K562 (cell line): Measurements from ENCODE around the gene ADGRD1.

ENCODE experiments used
- BACH1 ChIP-seq: fragments of 200-800 bp; sonication (Bioruptor generic); IDR thresholded peaks from 2 replicates; pipeline ENCODE4 v1.6.1; 2016; ENCODE audit warnings: missing genetic modification characterization, missing compliant biosample characterization
- BRF2 ChIP-seq: IDR thresholded peaks from 3 replicates; pipeline ENCODE4 v1.6.1; 2011; ENCODE audit warnings: borderline replicate concordance, mild to moderate bottlenecking; ENCODE audit not compliant: insufficient read length, insufficient read depth
- CREB1 ChIP-seq, 2 experiments: sonication (generic) in 1 of 2; formaldehyde crosslinking in 1 of 2; IDR thresholded peaks; 2 replicates each; pipeline versions ENCODE4 v1.6.1 to v1.8.0; 2012 to 2022; ENCODE audit warnings: inconsistent platforms in 1 of 2, mild to moderate bottlenecking in 1 of 2, missing genetic modification reagents in 1 of 2, moderate library complexity in 1 of 2
- CTCF ChIP-seq, 3 experiments: IDR thresholded peaks in 2 of 3; conservative IDR thresholded peaks in 1 of 3; 2 replicates each; pipeline ENCODE4 v1.5.1; 2011 to 2012; ENCODE audit warnings: low read length in 3 of 3, mild to moderate bottlenecking in 3 of 3, control low read depth in 2 of 3, improper control_type of control experiment in 1 of 3, inconsistent platforms in 1 of 3, low read depth in 1 of 3, mixed read lengths in 1 of 3, moderate library complexity in 1 of 3; ENCODE audit not compliant: insufficient read depth in 2 of 3
- SIX5 ChIP-seq, 2 experiments: IDR thresholded peaks; 2 replicates each; pipeline ENCODE4 v1.6.1; 2011; ENCODE audit warnings: low read length in 2 of 2, borderline replicate concordance in 1 of 2, low read depth in 1 of 2, mild to moderate bottlenecking in 1 of 2, moderate library complexity in 1 of 2; ENCODE audit not compliant: insufficient read depth in 1 of 2
- SRF ChIP-seq, 2 experiments: fragments of 250-450, 450-650 bp in 1 of 2; sonication (Bioruptor Pico) in 1 of 2; sonication (generic) in 1 of 2; formaldehyde crosslinking; IDR thresholded peaks; 2 replicates each; pipeline versions ENCODE4 v1.5.0 to v1.5.1; 2020 to 2022; ENCODE audit warnings: mild to moderate bottlenecking in 1 of 2, missing genetic modification reagents in 1 of 2
- TFAM ChIP-seq: fragments of 250-450 bp; sonication (Bioruptor Pico); conservative IDR thresholded peaks from 2 replicates; pipeline ENCODE4 v1.5.0; 2021; ENCODE audit warnings: mild to moderate bottlenecking, moderate library complexity

- TF ChIP-seq TFAM (CRISPR knock-in tag) = no peak
- no peak for TF ChIP-seq BACH1 (tag)
- no peak for TF ChIP-seq SRF (CRISPR knock-in tag; IDR thresholded peaks at IDR 0.05)
- TF ChIP-seq SIX5 (IDR thresholded peaks at IDR 0.05; ENCODE audit: borderline replicate concordance in 1 of 2, insufficient read depth in 1 of 2, low read depth in 1 of 2, low read length in 2 of 2) = no peak
- no peak for TF ChIP-seq CREB1 (IDR thresholded peaks at IDR 0.05)
- no peak for TF ChIP-seq CREB1 (CRISPR knock-in tag; IDR thresholded peaks at IDR 0.05)
- TF ChIP-seq CTCF (IDR thresholded peaks at IDR 0.05 in 2 of 3, conservative IDR thresholded peaks at IDR 0.05 in 1 of 3; ENCODE audit: insufficient read depth in 2 of 3, low read depth in 1 of 3, low read length in 3 of 3) = no peak
- no peak for TF ChIP-seq BRF2
These were observed 160.0 kb downstream of the ADGRD1 start for GRCh38 chr12:131113568-131114270.
